NK-92 (cell line): ENCODE results near the gene C1QL1.

Experiments
- DNase-seq: peaks from one replicate; lab custom pipeline; 2025; ENCODE audit not compliant: unreplicated experiment; lab: John Stamatoyannopoulos, UW

The C1QL1 gene

GRCh38 chr17:44989552-44990138 is 21.5 kb upstream of the C1QL1 start:
- DNase-seq = no peak

GRCh38 chr17:44988044-44988942 is 20.2 kb upstream of the C1QL1 start:
- no peak for DNase-seq

DNA sequence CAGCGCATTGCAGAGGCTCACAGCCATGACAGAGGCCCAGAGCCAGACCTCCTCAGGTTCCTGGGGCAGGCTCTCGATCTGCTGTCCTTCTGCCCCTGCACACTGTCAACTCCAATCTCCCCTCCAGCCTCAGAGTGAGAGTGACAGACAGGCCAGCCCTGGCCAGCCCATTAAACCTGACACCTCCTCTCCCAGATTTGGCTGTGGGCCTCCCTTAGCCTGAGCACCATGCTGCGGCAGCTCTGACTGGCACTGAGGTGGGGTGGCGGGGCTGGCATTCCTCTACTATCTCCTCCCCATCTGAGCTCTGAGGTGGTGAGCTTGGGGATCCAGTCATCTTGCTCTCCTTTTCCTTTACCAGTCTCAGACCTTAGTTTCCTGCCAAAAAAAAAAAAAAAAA is 15.5 kb upstream of the C1QL1 start:
- no peak for DNase-seq

- no peak for DNase-seq
These were observed 14.1 kb upstream of the C1QL1 start for GRCh38 chr17:44982113-44982702.

- no peak for DNase-seq
These were observed 13.3 kb upstream of the C1QL1 start for GRCh38 chr17:44981221-44981968.

GRCh38 chr17:44979426-44979995 is 11.4 kb upstream of the C1QL1 start:
- no peak for DNase-seq

DNA sequence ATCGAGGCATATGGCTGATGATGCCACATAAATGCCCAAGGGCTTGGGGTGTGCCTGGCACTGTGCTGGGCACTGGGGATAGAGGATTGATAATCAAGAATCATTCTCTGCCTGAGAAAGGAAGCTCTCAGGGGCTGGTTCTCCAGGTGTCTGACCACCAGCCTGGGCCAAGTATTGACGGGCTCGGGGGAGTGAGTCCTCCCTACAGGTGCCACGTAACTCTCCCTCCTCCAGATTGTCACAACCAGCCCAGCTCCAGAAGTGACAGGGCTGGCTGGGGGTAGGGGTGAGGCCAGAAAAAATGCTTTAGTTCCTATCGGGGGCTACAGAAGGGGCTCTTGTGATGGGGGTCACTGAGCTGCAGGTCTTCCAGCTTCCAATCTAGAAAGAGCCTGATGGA is 10.7 kb upstream of the C1QL1 start:
- DNase-seq = no peak

DNA sequence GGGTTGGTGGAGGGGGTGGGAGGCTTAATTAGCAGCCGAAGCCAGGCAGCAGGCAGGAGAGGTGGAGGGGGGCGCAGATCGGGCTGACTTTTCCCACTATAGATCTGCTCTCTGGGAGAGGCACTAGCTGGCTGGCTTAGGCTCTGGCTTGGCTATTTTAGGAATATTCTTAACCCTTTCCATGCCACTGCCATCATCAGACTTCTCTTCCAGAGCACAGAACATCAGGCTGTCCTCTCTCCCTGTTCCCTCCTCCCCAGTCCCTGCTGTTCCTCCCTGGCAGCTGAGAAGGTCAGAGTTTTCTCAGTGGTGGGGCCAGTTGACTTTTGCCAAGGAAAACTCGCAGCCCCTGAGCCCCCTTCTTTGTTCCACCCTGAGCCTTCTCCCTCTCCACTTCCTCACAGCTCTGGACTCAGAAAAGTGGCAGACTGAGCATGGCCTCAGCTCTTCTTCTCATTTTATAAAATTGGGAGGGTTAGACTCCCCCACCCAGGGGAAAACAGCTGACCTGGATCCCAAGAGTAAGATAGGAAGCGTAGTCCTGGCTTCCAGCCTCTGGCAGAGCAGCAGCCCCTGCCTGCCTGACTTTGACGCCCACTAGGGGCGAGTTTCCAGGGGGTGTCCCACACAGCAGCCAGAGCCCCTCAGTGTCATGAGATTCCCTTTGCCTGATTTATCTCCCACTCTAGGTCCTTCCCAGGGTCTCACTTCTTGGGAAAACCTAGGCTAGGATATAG is 9.9 kb upstream of the C1QL1 start:
- DNase-seq = no peak

DNA sequence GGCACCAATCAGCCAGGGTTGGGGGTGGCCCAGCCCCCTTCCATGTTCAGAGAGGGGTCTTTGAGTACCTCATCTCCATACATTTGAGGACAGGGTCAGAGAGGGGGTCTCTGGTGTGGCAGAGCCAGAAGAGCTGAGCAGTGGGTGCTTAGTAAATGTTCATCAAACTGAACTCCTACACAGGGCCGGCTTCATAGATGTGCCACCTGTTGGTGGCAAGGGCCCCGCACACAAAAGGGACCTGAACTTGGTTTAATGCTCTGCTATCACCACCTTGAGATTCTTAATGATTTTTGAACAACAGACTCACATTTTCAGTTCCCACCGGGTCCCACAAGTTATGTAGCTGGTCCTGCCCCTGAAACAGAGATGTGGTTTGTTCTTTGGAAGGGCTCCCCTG is 9.0 kb upstream of the C1QL1 start:
- no peak for DNase-seq

- DNase-seq = no peak
These were observed 8.1 kb upstream of the C1QL1 start for GRCh38 chr17:44976206-44976605.

GRCh38 chr17:44972953-44973352 is 4.8 kb upstream of the C1QL1 start:
- DNase-seq = no peak

DNA sequence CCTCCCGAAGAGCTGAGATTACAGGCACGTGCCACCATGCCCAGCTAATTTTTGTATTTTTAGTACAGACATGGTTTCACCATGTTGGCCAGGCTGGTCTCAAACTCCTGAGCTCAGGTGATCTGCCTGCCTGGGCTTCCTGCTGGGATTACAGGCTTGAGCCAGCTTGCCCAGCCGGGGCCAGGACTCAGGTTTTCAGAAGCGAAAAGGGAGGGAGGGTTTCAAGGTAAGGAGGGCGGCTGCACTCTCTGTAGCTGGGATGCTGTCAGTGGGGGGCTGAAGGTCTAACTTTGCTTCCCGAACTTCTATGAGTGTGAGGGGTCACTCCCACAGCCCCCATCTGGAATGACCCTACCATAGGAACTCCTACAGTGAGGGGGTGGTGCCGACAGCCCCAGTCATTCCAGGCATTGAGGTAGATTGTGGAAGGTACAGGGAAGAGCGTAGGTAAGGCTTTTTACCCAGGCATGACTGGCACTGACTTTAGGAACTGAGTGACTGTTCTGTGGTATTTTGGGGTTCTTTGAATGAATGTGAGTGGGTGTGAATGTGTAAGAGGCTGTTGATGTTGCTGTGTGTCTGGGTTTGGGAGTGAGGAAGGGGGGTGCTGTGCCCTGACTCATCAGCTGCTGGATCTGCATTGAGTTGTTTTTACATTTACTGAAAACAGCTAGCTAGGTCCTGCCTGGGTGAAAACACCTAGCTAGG is 3.8 kb upstream of the C1QL1 start:
- no peak for DNase-seq

- no peak for DNase-seq
These were observed 2.1 kb upstream of the C1QL1 start for GRCh38 chr17:44970136-44970741.

DNA sequence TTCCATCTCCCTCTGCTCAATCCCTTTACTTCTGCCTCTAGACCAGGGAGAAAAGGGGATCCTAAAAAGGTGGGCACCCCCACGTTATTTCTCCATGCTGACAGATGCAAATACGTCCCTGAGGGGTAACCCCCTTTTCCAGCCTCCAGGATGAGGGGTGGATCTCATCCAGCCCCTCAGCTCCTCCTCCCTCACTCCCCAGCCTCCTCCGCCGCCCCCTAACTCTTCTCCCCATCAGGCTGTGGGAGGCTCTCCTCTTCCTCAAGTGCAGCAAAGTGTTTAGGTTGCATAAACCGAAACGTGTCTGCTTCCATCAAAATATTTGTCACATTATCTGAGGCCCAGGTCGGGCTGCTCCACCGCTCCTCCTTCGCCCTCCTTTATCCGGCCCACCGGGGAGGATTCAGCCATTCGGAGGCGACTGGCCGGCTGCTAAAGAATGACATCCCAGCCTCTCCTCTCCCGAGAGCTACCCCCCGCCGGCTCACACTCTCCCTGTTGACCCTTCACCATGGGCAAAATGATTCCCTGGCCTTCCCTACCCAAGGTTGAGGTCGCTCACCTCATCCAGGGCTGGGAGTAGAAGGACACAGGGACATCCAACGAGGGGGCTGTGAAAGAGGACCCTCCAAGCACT is 1.2 kb upstream of the C1QL1 start:
- no peak for DNase-seq

DNA sequence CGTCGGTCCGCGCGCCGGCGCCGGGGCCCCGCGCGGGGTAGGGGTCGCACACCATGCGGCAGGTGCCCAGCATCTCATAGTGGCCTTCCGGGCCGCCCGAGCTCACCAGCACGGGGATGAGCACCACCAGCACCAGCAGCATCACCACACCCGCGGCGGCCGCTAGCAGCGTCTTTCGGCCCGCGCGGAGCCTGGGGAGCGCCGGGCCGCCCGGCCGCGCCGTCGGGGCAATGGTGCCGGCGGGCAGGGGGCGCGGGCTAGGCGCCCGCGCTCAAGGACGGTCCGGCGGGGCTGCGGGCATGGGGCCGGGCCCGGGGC is 237 bp downstream of the C1QL1 start:
- DNase-seq = no peak

DNA sequence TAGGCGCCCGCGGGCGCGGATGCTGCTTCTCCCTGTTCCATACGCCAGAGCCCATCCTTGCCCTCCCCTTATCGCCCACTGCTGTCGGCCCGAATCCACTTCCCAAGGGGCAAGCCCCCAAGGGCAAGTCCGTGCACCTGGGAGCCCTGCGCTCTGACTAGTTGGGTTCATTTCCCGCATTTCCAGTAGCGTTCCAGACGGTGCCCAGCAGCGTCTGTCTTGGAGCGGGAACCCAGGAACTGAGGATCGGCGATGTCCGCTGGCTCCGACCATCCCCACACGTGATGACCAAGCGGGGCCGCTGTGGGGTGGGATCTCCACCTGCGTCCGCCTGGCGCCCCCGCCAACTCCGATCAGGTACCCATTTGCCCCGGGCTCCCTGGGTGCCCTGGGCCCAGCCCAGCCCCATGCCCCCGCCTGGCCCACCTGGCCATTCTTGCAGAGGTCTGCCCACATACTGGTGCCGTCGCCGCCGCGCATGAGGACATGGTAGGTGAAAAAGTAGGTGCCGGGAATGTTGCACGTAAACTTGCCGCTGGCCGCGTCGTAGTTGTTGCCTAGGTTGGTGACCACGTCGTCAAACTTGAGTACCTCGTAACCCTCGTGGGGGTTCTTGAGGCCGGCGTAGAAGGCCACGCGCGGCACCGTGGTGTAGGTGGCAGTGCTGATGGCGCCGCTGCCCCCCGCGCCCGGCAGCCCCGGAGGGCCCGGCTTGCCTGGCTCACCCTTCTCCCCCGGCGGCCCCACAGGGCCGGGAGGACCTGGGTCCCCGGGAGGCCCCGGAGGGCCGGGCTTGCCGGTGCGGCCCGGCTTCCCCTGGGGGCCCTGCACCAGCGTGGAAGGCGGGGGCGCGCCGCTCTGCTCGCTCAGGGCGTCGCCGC is 837 bp downstream of the C1QL1 start:
- no peak for DNase-seq

- no peak for DNase-seq
These were observed 1.6 kb downstream of the C1QL1 start for GRCh38 chr17:44966348-44967025.
